ENCODE results near the gene SULT2B1.
A peak's percentile ranks its signal among the peaks of the same experiment; 100 is the strongest.

Gene SULT2B1

GRCh38 chr19:48632692-48633147 lies 80.7 kb downstream of the SULT2B1 start:
- ChIA-PET CTCF (interaction anchor here (2.2 to 2.7 kb wide), 2 partner anchors 9 to 13 kb away, joined by 5 to 20 read pairs; partner anchors contain the start of gene CA11), POLR2A (interaction anchor here (0.7 to 3.4 kb wide), 3 partner anchors 11 to 277 kb away, joined by 5 to 16 read pairs (median 7); partner anchors contain the start of genes RPL18 and SPHK2)
- DNase-seq (ENCODE audit: extremely low spot score) = no peak
- TF ChIP-seq CTCF (IDR thresholded peaks at IDR 0.05; ENCODE audit: control extremely low read depth, extremely low read depth, low read depth, missing control alignments) = no peak

DNA sequence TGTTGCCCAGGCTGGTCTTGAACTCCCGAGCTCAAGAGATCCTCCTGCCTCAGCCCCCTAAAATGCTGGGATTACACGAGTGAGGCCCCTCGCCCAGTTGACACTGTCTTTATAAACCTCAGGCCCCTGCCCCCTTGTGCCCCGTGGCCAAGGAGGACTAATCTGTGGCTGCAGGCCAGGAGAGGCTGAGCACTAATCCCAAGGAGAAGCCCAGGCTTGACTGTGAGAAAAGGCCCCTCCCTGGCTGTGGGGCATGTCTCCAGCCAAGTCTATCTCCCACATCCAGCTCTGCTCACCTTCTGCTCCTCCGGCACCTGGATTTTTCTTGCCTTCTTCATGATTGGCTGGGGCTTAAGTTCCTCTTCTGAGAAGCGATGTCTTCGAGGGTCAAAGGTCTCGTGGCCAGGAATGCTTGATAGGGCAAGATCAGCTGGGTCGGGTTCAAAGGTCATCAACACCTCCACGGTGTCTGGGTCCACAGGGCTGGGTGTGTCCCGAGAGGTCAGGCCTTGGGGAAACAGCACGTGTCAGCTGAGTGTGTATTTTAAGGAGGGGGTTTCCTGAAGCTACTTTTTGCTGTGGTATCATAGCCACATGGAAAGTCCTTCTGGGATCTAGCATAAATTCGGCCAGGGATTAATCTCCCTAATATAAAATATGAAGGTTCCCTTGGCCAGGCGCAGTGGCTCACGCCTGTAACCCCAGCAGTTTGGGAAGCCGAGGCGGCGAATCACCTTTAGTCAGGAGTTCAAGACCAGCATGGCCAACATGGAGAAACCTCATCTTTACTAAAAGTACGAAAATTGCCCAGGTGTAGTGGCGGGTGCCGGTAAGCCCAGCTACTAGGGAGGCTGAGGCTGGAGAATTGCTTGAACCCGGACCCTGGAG lies 81.4 kb downstream of the SULT2B1 start:
- CTCF ChIA-PET = interaction anchor here (1.0 to 2.7 kb wide), 5 partner anchors 10 to 203 kb away, joined by 3 to 20 read pairs (median 4); partner anchors contain the start of genes CA11, HSD17B14, RPL18 and SPHK2
- TF ChIP-seq CTCF (IDR thresholded peaks at IDR 0.05; ENCODE audit: control extremely low read depth, extremely low read depth, low read depth, missing control alignments) = no peak

DNA sequence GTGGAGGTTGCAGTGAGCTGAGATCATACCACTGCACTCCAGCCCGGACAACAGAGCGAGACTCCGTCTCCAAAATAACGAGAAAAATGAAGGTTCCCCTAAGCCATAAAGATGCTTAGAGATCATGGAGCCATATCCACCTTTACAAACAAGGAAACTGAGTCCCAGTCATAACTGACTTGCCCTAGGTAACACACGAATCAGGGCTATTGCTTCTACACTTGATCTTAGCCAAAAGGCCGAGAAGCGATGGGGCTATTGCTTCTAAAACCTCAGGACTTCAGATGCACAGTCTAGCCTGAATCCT lies 82.0 kb downstream of the SULT2B1 start:
- ChIA-PET CTCF (interaction anchor here (1.0 to 2.7 kb wide), 4 partner anchors 10 to 202 kb away, joined by 3 to 20 read pairs (median 4); partner anchors contain the start of genes HSD17B14, RPL18 and SPHK2), POLR2A (interaction anchor here (3.4 kb wide), 1 partner anchor 15 kb away, joined by 16 read pairs; the partner anchor contains the start of genes RPL18 and SPHK2)
- DNase-seq (ENCODE audit: extremely low spot score) = no peak
- no peak for TF ChIP-seq CTCF (IDR thresholded peaks at IDR 0.05; ENCODE audit: control extremely low read depth, extremely low read depth, low read depth, missing control alignments)

More for the DNA sequence above, 81.4 kb downstream of the SULT2B1 start:
- POLR2A ChIA-PET = interaction anchor here (0.7 to 3.4 kb wide), 2 partner anchors 14 to 277 kb away, joined by 7 to 16 read pairs; partner anchors contain the start of genes RPL18 and SPHK2
- no peak for DNase-seq (ENCODE audit: extremely low spot score)

GRCh38 chr19:48634424-48635262 lies 82.7 kb downstream of the SULT2B1 start:
- CTCF ChIA-PET = interaction anchor here (1.0 to 2.7 kb wide), 4 partner anchors 11 to 201 kb away, joined by 3 to 20 read pairs (median 4); partner anchors contain the start of genes HSD17B14, RPL18 and SPHK2
- TF ChIP-seq CTCF (IDR thresholded peaks at IDR 0.05; ENCODE audit: control extremely low read depth, extremely low read depth, low read depth, missing control alignments) = no peak
- peak; percentile 84 for DNase-seq (ENCODE audit: extremely low spot score)
- POLR2A ChIA-PET = interaction anchor here (3.4 kb wide), 1 partner anchor 16 kb away, joined by 16 read pairs; the partner anchor contains the start of genes RPL18 and SPHK2

DNA sequence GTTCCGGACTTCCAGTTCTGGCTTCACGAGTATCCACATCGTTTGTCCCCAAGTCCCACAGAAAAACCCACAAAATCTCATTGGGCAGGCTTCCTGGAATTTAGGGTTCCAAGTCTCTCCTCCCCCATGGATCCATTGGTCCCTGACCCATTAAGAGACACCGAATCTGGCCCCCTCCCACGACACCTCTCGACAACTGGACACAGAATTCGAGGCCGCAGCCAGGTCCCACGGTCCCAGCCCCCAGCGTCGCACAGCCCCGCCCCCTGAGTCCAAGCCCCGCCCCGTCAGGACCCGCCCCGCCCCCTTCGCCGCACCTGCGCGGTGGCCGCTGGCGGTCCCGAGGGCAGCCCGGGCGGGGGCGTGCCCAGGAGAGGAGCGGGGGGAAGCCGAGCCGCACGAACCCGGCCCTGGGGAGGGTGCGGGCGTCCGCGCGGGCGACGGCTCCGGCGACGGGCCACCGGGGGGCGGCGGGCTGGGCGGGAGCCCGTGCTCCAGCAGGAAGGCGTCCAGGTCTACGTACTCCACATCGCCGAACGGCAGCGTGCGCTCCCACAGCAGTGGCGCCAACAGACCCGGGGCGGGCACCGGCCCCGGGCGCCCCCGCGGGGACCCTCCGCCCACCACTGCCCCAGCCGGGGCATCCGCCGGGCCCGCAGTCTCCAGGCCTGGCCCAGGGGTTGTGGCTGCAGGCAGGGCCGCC lies 83.4 kb downstream of the SULT2B1 start:
- POLR2A ChIA-PET = no interaction called here
- CTCF ChIA-PET = interaction anchor here (2.7 kb wide), 1 partner anchor 12 kb away, joined by 20 read pairs; no protein-coding TSS in a partner anchor
- TF ChIP-seq CTCF (IDR thresholded peaks at IDR 0.05; ENCODE audit: control extremely low read depth, extremely low read depth, low read depth, missing control alignments) = no peak
- DNase-seq (ENCODE audit: extremely low spot score) = peak; percentile 89
